SK-N-SH treated with all-trans-retinoic acid at 6 μM for 48 hours (cell line): Measurements from ENCODE around the gene TCF12.

ENCODE experiments used
- ATAC-seq: fragments of 200-7000 bp; cut with Tn5 transposase; 3 replicates; pipeline ENCODE4 v1.9.1; 2020; ENCODE audit warnings: mild to moderate bottlenecking, moderate library complexity
- ARNTL ChIP-seq: fragments of 450-650 bp; formaldehyde crosslinking; IDR thresholded peaks from 2 replicates; pipeline ENCODE4 v1.5.0; 2020; ENCODE audit warnings: low read depth, mild to moderate bottlenecking, moderate library complexity, borderline replicate concordance
- BACH2 ChIP-seq: fragments of 250-450 bp; sonication (Bioruptor Pico); IDR thresholded peaks from 2 replicates; pipeline ENCODE4 v1.9.0; 2021; ENCODE audit warnings: mild to moderate bottlenecking, borderline replicate concordance
- CSDC2 ChIP-seq: fragments of 250-450 bp; sonication (Bioruptor Pico); IDR thresholded peaks from 2 replicates; pipeline ENCODE4 v1.5.0; 2020; ENCODE audit warnings: mild to moderate bottlenecking, moderate library complexity
- CSRNP3 ChIP-seq: fragments of 250-450 bp; sonication (Bioruptor Pico); IDR thresholded peaks from 2 replicates; pipeline ENCODE4 v1.5.1; 2021; ENCODE audit warnings: mild to moderate bottlenecking, moderate library complexity
- ESRRG ChIP-seq: fragments of 250-450 bp; sonication (Bioruptor Pico); IDR thresholded peaks from 2 replicates; pipeline ENCODE4 v1.6.1; 2021; ENCODE audit warnings: mild to moderate bottlenecking
- GLIS3 ChIP-seq: fragments of 250-450 bp; sonication (Bioruptor Pico); IDR thresholded peaks from 2 replicates; pipeline ENCODE4 v1.5.0; 2020; ENCODE audit warnings: mild to moderate bottlenecking, moderate library complexity
- OSR1 ChIP-seq: fragments of 250-450 bp; sonication (Bioruptor Pico); IDR thresholded peaks from 2 replicates; pipeline ENCODE4 v1.8.0; 2022; ENCODE audit warnings: moderate library complexity, mild to moderate bottlenecking, inconsistent platforms
- POU6F1 ChIP-seq: fragments of 250-450 bp; sonication (Bioruptor Pico); IDR thresholded peaks from 2 replicates; pipeline ENCODE4 v1.8.0; 2021; ENCODE audit warnings: low read depth, mild to moderate bottlenecking, moderate library complexity, borderline replicate concordance
- PPARA ChIP-seq: fragments of 250-450 bp; sonication (Bioruptor Pico); IDR thresholded peaks from 2 replicates; pipeline ENCODE4 v1.5.0; 2020; ENCODE audit warnings: mild to moderate bottlenecking, borderline replicate concordance
- RARB ChIP-seq: fragments of 250-450 bp; sonication (Bioruptor Pico); IDR thresholded peaks from 2 replicates; pipeline ENCODE4 v1.8.0; 2021; ENCODE audit warnings: mild to moderate bottlenecking, moderate library complexity
- TCF4 ChIP-seq: fragments of 250-450 bp; sonication (Bioruptor Pico); IDR thresholded peaks from 2 replicates; pipeline ENCODE4 v1.8.0; 2021; ENCODE audit warnings: mild to moderate bottlenecking, moderate library complexity, borderline replicate concordance
- TOX ChIP-seq: fragments of 250-450 bp; sonication (Bioruptor Pico); IDR thresholded peaks from 2 replicates; pipeline ENCODE4 v1.8.0; 2021; ENCODE audit warnings: mild to moderate bottlenecking, moderate library complexity, borderline replicate concordance
- TSHZ2 ChIP-seq: fragments of 250-450 bp; sonication (Bioruptor Pico); IDR thresholded peaks from 2 replicates; pipeline ENCODE4 v1.5.0; 2020; ENCODE audit warnings: mild to moderate bottlenecking, moderate library complexity
- ZC3H10 ChIP-seq: fragments of 250-450 bp; sonication (Bioruptor Pico); IDR thresholded peaks from 2 replicates; pipeline ENCODE4 v1.5.1; 2021; ENCODE audit warnings: mild to moderate bottlenecking, moderate library complexity
- ZFP3 ChIP-seq: fragments of 250-450 bp; sonication (Bioruptor Pico); IDR thresholded peaks from 2 replicates; pipeline ENCODE4 v1.5.0; 2020; ENCODE audit warnings: mild to moderate bottlenecking, moderate library complexity
- ZFP30 ChIP-seq: fragments of 450-650 bp; formaldehyde crosslinking; IDR thresholded peaks from 2 replicates; pipeline ENCODE4 v1.5.0; 2022; ENCODE audit warnings: mild to moderate bottlenecking, moderate library complexity
- ZNF565 ChIP-seq: fragments of 450-650 bp; formaldehyde crosslinking; conservative IDR thresholded peaks from 2 replicates; pipeline ENCODE4 v1.5.0; 2020; ENCODE audit warnings: low read depth, mild to moderate bottlenecking, moderate library complexity
- ZNF70 ChIP-seq: fragments of 450-650 bp; formaldehyde crosslinking; IDR thresholded peaks from 2 replicates; pipeline ENCODE4 v1.5.0; 2020; ENCODE audit warnings: mild to moderate bottlenecking, moderate library complexity
- ZNF8 ChIP-seq: fragments of 450-650 bp; formaldehyde crosslinking; IDR thresholded peaks from 2 replicates; pipeline ENCODE4 v1.5.0; 2020; ENCODE audit warnings: mild to moderate bottlenecking, moderate library complexity
- TF ChIP-seq, protein P1 (sequence below): fragments of 250-450 bp; sonication (Bioruptor Pico); IDR thresholded peaks from 2 replicates; pipeline ENCODE4 v1.5.1; 2020; ENCODE audit warnings: low read depth, mild to moderate bottlenecking, moderate library complexity
- TF ChIP-seq, protein P2 (sequence below): fragments of 250-450 bp; sonication (Bioruptor Pico); IDR thresholded peaks from 2 replicates; pipeline ENCODE4 v1.8.0; 2020; ENCODE audit warnings: mild to moderate bottlenecking, moderate library complexity, borderline replicate concordance

Gene TCF12

DNA sequence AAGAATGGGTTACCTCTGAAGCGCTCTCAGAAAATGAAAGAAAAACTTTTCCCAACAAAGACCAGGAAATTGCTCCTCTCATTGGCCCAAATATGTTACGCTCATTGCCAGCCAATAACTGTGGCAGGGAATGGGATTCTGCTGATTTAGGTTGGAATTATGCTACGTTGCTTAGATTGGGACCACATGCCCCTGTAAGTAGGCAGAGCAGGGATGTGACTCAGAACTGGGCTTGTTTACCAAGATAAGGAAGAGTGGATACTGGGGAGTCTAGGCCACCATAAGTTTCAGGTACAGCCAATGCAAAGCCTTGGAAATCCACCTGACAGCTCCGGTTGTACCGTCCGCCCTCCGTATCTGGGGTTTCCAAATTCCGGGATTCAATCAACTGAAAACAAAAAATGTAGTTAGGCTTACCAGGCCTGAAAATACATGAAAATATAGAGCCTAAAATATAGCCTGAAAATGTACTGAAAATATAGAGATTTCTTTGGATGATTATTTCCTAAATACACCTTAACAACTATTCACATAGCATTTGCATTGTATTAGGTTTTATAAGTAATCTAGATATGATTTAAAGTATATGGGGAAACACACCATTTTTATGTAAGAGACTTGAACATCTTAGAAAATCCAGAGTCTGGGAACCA lies 1.5 kb upstream of the TCF12 start:
- ATAC-seq, result no peak
- no peak for TF ChIP-seq ARNTL (CRISPR knock-in tag)
- no peak for TF ChIP-seq TSHZ2 (CRISPR knock-in tag)
- TF ChIP-seq ESRRG (CRISPR knock-in tag), result no peak
- no peak for TF ChIP-seq TCF4
- no peak for TF ChIP-seq ZNF565 (CRISPR knock-in tag)
- no peak for TF ChIP-seq RARB (CRISPR knock-in tag)
- TF ChIP-seq CSDC2 (CRISPR knock-in tag), result no peak
- TF ChIP-seq PPARA (CRISPR knock-in tag), result no peak
- TF ChIP-seq ZNF70 (CRISPR knock-in tag), result no peak
- no peak for TF ChIP-seq ZFP3 (CRISPR knock-in tag)
- TF ChIP-seq TOX (CRISPR knock-in tag), result no peak
- no peak for TF ChIP-seq GLIS3 (CRISPR knock-in tag)
- no peak for TF ChIP-seq POU6F1 (CRISPR knock-in tag)

GRCh38 chr15:56917652-56918045 lies 795 bp upstream of the TCF12 start:
- no peak for TF ChIP-seq GLIS3 (CRISPR knock-in tag)
- TF ChIP-seq, protein P1, sequence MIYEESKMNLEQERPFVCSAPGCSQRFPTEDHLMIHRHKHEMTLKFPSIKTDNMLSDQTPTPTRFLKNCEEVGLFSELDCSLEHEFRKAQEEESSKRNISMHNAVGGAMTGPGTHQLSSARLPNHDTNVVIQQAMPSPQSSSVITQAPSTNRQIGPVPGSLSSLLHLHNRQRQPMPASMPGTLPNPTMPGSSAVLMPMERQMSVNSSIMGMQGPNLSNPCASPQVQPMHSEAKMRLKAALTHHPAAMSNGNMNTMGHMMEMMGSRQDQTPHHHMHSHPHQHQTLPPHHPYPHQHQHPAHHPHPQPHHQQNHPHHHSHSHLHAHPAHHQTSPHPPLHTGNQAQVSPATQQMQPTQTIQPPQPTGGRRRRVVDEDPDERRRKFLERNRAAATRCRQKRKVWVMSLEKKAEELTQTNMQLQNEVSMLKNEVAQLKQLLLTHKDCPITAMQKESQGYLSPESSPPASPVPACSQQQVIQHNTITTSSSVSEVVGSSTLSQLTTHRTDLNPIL, result no peak
- no peak for TF ChIP-seq TCF4
- no peak for TF ChIP-seq ZNF8
- no peak for TF ChIP-seq ZFP3 (CRISPR knock-in tag)
- no peak for TF ChIP-seq ESRRG (CRISPR knock-in tag)
- TF ChIP-seq ZC3H10, result no peak
- TF ChIP-seq CSRNP3 (CRISPR knock-in tag), result no peak
- no peak for TF ChIP-seq OSR1 (CRISPR knock-in tag)
- no peak for TF ChIP-seq CSDC2 (CRISPR knock-in tag)
- no peak for TF ChIP-seq POU6F1 (CRISPR knock-in tag)
- TF ChIP-seq, protein P2, sequence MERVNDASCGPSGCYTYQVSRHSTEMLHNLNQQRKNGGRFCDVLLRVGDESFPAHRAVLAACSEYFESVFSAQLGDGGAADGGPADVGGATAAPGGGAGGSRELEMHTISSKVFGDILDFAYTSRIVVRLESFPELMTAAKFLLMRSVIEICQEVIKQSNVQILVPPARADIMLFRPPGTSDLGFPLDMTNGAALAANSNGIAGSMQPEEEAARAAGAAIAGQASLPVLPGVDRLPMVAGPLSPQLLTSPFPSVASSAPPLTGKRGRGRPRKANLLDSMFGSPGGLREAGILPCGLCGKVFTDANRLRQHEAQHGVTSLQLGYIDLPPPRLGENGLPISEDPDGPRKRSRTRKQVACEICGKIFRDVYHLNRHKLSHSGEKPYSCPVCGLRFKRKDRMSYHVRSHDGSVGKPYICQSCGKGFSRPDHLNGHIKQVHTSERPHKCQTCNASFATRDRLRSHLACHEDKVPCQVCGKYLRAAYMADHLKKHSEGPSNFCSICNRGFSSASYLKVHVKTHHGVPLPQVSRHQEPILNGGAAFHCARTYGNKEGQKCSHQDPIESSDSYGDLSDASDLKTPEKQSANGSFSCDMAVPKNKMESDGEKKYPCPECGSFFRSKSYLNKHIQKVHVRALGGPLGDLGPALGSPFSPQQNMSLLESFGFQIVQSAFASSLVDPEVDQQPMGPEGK (CRISPR knock-in tag), result no peak
- TF ChIP-seq BACH2, result no peak
- TF ChIP-seq ZNF70 (CRISPR knock-in tag), result no peak
- no peak for TF ChIP-seq RARB (CRISPR knock-in tag)
- TF ChIP-seq ARNTL (CRISPR knock-in tag), result no peak
- TF ChIP-seq TSHZ2 (CRISPR knock-in tag), result no peak
- TF ChIP-seq ZFP30 (CRISPR knock-in tag), result no peak
- TF ChIP-seq PPARA (CRISPR knock-in tag), result no peak
- TF ChIP-seq, all 23 proteins: peak for 0
- no peak for ATAC-seq
